Fibroblast of the aortic adventitia (primary cell): ENCODE results near the gene SEPTIN10. TPM values are rescaled to one million over a fixed set of nuclear protein-coding genes. Genes with fewer than 3 reads are reported as not detected.
A peak's percentile ranks its signal among the peaks of the same experiment; 100 is the strongest.

Source experiments
- DNase-seq: peaks from one replicate; pipeline ENCODE4 v3.0.0-alpha.2; 2010; ENCODE audit warnings: low read depth
- H3K4me3 ChIP-seq: 2 replicates; pipeline ENCODE4 v1.5.1; 2011; ENCODE audit warnings: low read depth, mild to moderate bottlenecking, control low read depth, low read length, moderate library complexity
- CTCF ChIP-seq: IDR thresholded peaks from 2 replicates; pipeline ENCODE4 v1.5.1; 2011; ENCODE audit warnings: mild to moderate bottlenecking, low read length, control low read depth, inconsistent platforms; ENCODE audit not compliant: insufficient read depth
- total RNA-seq: library from RNA; depleted of rRNA; stranded (reverse); fragments of >200 nt; gene quantifications from 2 replicates; pipeline ENCODE4 v1.2.3, GENCODE V29; 2012; ENCODE audit warnings: low replicate concordance

The SEPTIN10 gene
- total RNA-seq, 1 donor, result 145 TPM

GRCh38 chr2:109638795-109639194, 25.0 kb upstream of the SEPTIN10 start:
- peak; percentile 16 for DNase-seq
- no peak overlapping the region for H3K4me3 ChIP-seq
- no peak for TF ChIP-seq CTCF

GRCh38 chr2:109637749-109638570, 24.2 kb upstream of the SEPTIN10 start:
- no peak for TF ChIP-seq CTCF

GRCh38 chr2:109636317-109636716, 22.6 kb upstream of the SEPTIN10 start:
- TF ChIP-seq CTCF, result no peak
- peak; percentile 52 for DNase-seq

More at GRCh38 chr2:109637749-109638570, 24.2 kb upstream of the SEPTIN10 start:
- no peak overlapping the region for H3K4me3 ChIP-seq
- peak; percentile 13 for DNase-seq

GRCh38 chr2:109635426-109636304, 21.9 kb upstream of the SEPTIN10 start:
- H3K4me3 ChIP-seq, result no peak overlapping the region
- DNase-seq, result no peak
- no peak for TF ChIP-seq CTCF

More at GRCh38 chr2:109636317-109636716, 22.6 kb upstream of the SEPTIN10 start:
- H3K4me3 ChIP-seq, result no peak overlapping the region

GRCh38 chr2:109633284-109633961, 19.7 kb upstream of the SEPTIN10 start:
- no peak for DNase-seq
- TF ChIP-seq CTCF, result no peak
- no peak overlapping the region for H3K4me3 ChIP-seq

- no peak for TF ChIP-seq CTCF
- no peak for DNase-seq
- no peak overlapping the region for H3K4me3 ChIP-seq
Observed at GRCh38 chr2:109632158-109632789, 18.5 kb upstream of the SEPTIN10 start.
